Upper lobe of left lung (tissue), 6 donors: ENCODE measurements around the gene SLC9A7. TPM values are rescaled to one million over a fixed set of nuclear protein-coding genes. Genes with fewer than 3 reads are reported as not detected.

ENCODE experiments used
- ATAC-seq, 2 donors: fragments of 200-7000 bp; cut with Tn5 transposase; one replicate each; pipeline ENCODE4 v1.9.1; 2022; ENCODE audit warnings: mild to moderate bottlenecking in 2 of 2, moderate library complexity in 2 of 2; ENCODE audit not compliant: low FRiP score in 2 of 2
- DNase-seq, 2 donors: peaks; one replicate each; pipeline ENCODE4 v3.0.0-alpha.2; 2019 to 2020
- H3K27ac ChIP-seq, 4 donors: fragments of 200-600 bp; sonication (generic); one replicate each; pipeline ENCODE4 v1.5.1; 2016 to 2019
- H3K27me3 ChIP-seq, 4 donors: fragments of 200-600 bp; sonication (generic); one replicate each; pipeline ENCODE4 v1.5.1; 2017 to 2019
- H3K36me3 ChIP-seq, 4 donors: fragments of 200-600 bp; sonication (generic); one replicate each; pipeline ENCODE4 v1.5.1; 2016 to 2019
- H3K4me1 ChIP-seq, 4 donors: fragments of 200-600 bp; sonication (generic); one replicate each; pipeline ENCODE4 v1.5.1; 2018 to 2019
- H3K4me3 ChIP-seq, 4 donors: fragments of 200-600 bp; sonication (generic); one replicate each; pipeline ENCODE4 v1.5.1; 2017 to 2019; ENCODE audit warnings: mild to moderate bottlenecking in 2 of 4, moderate library complexity in 1 of 4
- H3K9me3 ChIP-seq, 4 donors: fragments of 200-600 bp; sonication (generic); one replicate each; pipeline ENCODE4 v1.5.1; 2018 to 2019
- CTCF ChIP-seq, 6 experiments: fragments of 450-650 bp in 4 of 6; fragments of 200-600 bp in 2 of 6; sonication (generic) in 2 of 6; IDR thresholded peaks; one replicate each; pipeline ENCODE4 v1.5.1; 2016 to 2019; ENCODE audit warnings: antibody characterized with exemption in 6 of 6
- EP300 ChIP-seq, 4 donors: sonication (generic); formaldehyde crosslinking; IDR thresholded peaks; one replicate each; pipeline ENCODE4 v1.5.1; 2017; ENCODE audit warnings: antibody characterized with exemption in 4 of 4, control low read depth in 2 of 4
- POLR2A ChIP-seq, 4 donors: fragments of 450-650 bp; IDR thresholded peaks; one replicate each; pipeline ENCODE4 v1.5.1; 2016 to 2017; ENCODE audit warnings: antibody characterized with exemption in 4 of 4, mild to moderate bottlenecking in 2 of 4
- POLR2AphosphoS5 ChIP-seq, 2 donors: sonication (generic); formaldehyde crosslinking; IDR thresholded peaks; one replicate each; pipeline ENCODE4 v1.5.1; 2017; ENCODE audit warnings: antibody characterized with exemption in 2 of 2
- WGBS, 2 donors: methylation state at CpG; one replicate each; pipeline ENCODE4 v1.1.5; 2017 to 2018; 5-methylcytosine and 5-hydroxymethylcytosine counted together
- small RNA-seq, 4 donors: library from RNA; depleted of rRNA; stranded (forward); fragments of <200 nt; gene quantifications; one replicate each; pipeline ENCODE3, GENCODE V24; 2016
- total RNA-seq, 6 donors: library from RNA; depleted of rRNA in 4 of 6; stranded (reverse); fragments of >200 nt in 4 of 6; gene quantifications; one replicate each; pipeline versions ENCODE4 v1.1.0 to v1.2.1, GENCODE V29; 2016 to 2021
- donor health status: DM: no; HTN: no; CAD: no; lungs with moderate emphysema.
- donor health status: DM: no; HTN: yes; CAD: no; lungs with severe emphysema.

SLC9A7 gene
- total RNA-seq, 6 donors from 2014 or later: 4.6 to 9.0 (median 6.4) TPM

DNA sequence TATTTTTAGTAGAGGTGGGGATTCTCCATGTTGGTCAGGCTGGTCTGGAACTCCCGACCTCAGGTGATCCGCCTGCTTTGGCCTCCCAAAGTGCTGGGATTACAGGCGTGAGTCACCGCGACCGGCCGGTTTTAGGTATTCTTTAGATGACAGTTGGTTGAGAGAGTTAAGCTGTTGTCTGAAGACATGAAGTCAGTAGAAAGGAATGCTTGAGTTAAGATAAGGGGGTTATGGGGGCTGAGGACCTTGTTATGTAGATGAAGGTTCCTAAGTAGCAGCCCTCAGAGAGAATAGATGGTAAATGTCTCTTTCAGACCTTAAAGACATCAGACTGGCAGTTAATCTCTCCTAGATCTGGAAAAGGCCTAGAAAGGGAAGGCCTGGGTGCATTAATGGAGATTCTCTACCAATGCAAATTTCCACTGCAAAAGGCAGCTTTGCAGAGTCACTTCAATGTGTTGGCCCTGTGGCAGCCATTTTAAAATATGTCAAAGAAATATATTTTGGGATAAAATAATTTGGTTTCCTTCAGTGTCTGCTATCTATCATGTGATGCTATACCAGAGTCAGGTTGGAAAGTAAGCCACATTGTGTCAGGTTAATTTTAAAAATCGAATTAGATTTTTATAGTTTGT lies 207.3 kb downstream of the SLC9A7 start:
- no peak for ATAC-seq

DNA sequence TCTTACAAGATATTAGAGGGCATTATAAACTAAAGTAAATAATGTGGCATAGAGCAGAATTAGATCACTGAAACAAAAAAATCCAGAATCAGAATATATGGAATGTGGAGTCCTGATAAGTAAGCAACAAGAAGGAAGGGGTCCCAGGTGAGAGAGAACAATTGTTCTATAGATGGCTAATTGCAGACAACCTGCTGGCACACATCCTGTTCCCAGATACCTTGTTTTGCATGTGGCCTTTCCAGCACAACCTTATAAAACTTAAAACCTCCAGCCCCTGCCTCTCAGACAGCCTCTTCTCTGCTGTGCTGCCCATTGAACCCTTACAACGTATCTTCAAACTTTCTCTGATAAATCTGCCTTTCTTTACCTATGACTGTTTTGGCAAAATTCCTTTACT lies 209.0 kb downstream of the SLC9A7 start:
- Histone ChIP-seq H3K36me3 (no peaks in the 10 kb centered on the region), H3K4me3 (no peak overlapping the region), H3K27me3 (no peaks in the 10 kb centered on the region), H3K27ac (no peak overlapping the region), H3K4me1 (peaks cover 0 to 8% (median 1%) of the 10 kb centered on the region in 4 donors), H3K9me3 (no peaks in the 10 kb centered on the region)
- ATAC-seq: no peak
- DNase-seq: no peak
- WGBS, 2 donors: 82 to 100% methylated on average over 1 of the region's 1 CpG
- TF ChIP-seq POLR2A (IDR thresholded peaks at IDR 0.05) (no peak), POLR2AphosphoS5 (IDR thresholded peaks at IDR 0.05) (no peak)

More for the DNA sequence above, 207.3 kb downstream of the SLC9A7 start:
- no peaks in the 10 kb centered on the region for H3K27me3 ChIP-seq
- TF ChIP-seq CTCF (IDR thresholded peaks at IDR 0.05): no peak
- no peak for TF ChIP-seq EP300 (IDR thresholded peaks at IDR 0.05)
- TF ChIP-seq POLR2A (IDR thresholded peaks at IDR 0.05): no peak
- TF ChIP-seq POLR2AphosphoS5 (IDR thresholded peaks at IDR 0.05): no peak
- no peak overlapping the region for H3K27ac ChIP-seq
- 77 to 84% methylated on average over 8 of the region's 8 CpGs for WGBS, 2 donors
- no peak overlapping the region for H3K4me3 ChIP-seq
- H3K4me1 ChIP-seq: peaks cover 0 to 2% (median 1%) of the 10 kb centered on the region in 4 donors
- no peak for DNase-seq
- H3K36me3 ChIP-seq: no peaks in the 10 kb centered on the region
- no peaks in the 10 kb centered on the region for H3K9me3 ChIP-seq

Small RNA genes within 50 kb of the gene (small RNA-seq; reads per million reads assigned to genes)
- 0 reads per million in 4 donors for gene RF00017

Other genes with a start within 250 kb of the SLC9A7 start
- gene ZNF674, start 213.7 kb downstream of the SLC9A7 start, total RNA-seq: 10 to 100 TPM in 1 of 6 donors, 1 to 10 TPM in 5; 3.0 to 11.5 (median 4.0) TPM
- gene CHST7, start 185.4 kb downstream of the SLC9A7 start, total RNA-seq: 10 to 100 TPM in 2 of 6 donors, 1 to 10 TPM in 4; 5.3 to 14.7 (median 9.1) TPM
- gene RP2, start 77.9 kb upstream of the SLC9A7 start, total RNA-seq: 10 to 100 TPM in 4 of 6 donors, 1 to 10 TPM in 2; 3.1 to 22.0 (median 15.0) TPM
- gene JADE3, start 153.3 kb upstream of the SLC9A7 start, total RNA-seq: 10 to 100 TPM in 1 of 6 donors, 1 to 10 TPM in 5; 4.2 to 10.7 (median 7.8) TPM